ENCODE results near the gene GALNS. TPM values are rescaled to one million over a fixed set of nuclear protein-coding genes. Genes with fewer than 3 reads are reported as not detected.

Gene GALNS
- polyA plus RNA-seq, 1 donor from 2014 or later = 19.4 TPM

- Histone ChIP-seq H3K9me3 (ENCODE audit: low read length) (no peaks in the 10 kb centered on the region), H3K27ac (ENCODE audit: low read length) (no peak overlapping the region), H4K20me1 (ENCODE audit: insufficient read depth) (no peaks in the 10 kb centered on the region), H3K4me2 (ENCODE audit: low read length) (no peak overlapping the region), H2AFZ (ENCODE audit: low read depth, low read length) (no peak overlapping the region), H3K27me3 (ENCODE audit: insufficient read depth, low read depth, low read length) (no peaks in the 10 kb centered on the region), H3K9me2 (ENCODE audit: insufficient read depth, low read length) (no peaks in the 10 kb centered on the region), H3K9ac (ENCODE audit: low read length) (no peak overlapping the region), H3F3A (ENCODE audit: insufficient read depth, low read length, poor library complexity, severe bottlenecking) (no peaks in the 10 kb centered on the region), H3K79me2 (replicated peaks; ENCODE audit: insufficient read depth, low read length) (no peaks in the 10 kb centered on the region), H3K36me3 (ENCODE audit: insufficient read depth, low read length) (no peaks in the 10 kb centered on the region), H3K4me3 (ENCODE audit: low read length) (no peak overlapping the region)
- TF ChIP-seq EZH2 (IDR thresholded peaks at IDR 0.05; ENCODE audit: borderline replicate concordance, insufficient read depth, low read length, poor library complexity, severe bottlenecking) = no peak
- no peak for TF ChIP-seq SMC3 (conservative IDR thresholded peaks at IDR 0.05; ENCODE audit: poor library complexity)
- no peak for TF ChIP-seq POLR2AphosphoS5 (IDR thresholded peaks at IDR 0.05)
- no peak for TF ChIP-seq EP300 (conservative IDR thresholded peaks at IDR 0.05; ENCODE audit: poor library complexity, severe bottlenecking)
- no peak for TF ChIP-seq MXI1 (conservative IDR thresholded peaks at IDR 0.05; ENCODE audit: poor library complexity, severe bottlenecking)
- TF ChIP-seq REST (IDR thresholded peaks at IDR 0.05; ENCODE audit: borderline replicate concordance) = no peak
- TF ChIP-seq CTCF (IDR thresholded peaks at IDR 0.05; ENCODE audit: poor library complexity, severe bottlenecking) = no peak
- TF ChIP-seq RAD21 (conservative IDR thresholded peaks at IDR 0.05) = no peak
- TF ChIP-seq TAF1 (IDR thresholded peaks at IDR 0.05; ENCODE audit: low read depth) = no peak
These were observed 2.2 kb downstream of the GALNS start for GRCh38 chr16:88854306-88855111.

- Histone ChIP-seq H3K4me2 (ENCODE audit: low read length) (no peak overlapping the region), H3K79me2 (replicated peaks; ENCODE audit: insufficient read depth, low read length) (no peaks in the 10 kb centered on the region), H2AFZ (ENCODE audit: low read depth, low read length) (no peak overlapping the region), H3K9me3 (ENCODE audit: low read length) (no peaks in the 10 kb centered on the region), H3K4me3 (ENCODE audit: low read length) (no peak overlapping the region), H3K27ac (ENCODE audit: low read length) (no peak overlapping the region), H3K27me3 (ENCODE audit: insufficient read depth, low read depth, low read length) (no peaks in the 10 kb centered on the region), H3K9me2 (ENCODE audit: insufficient read depth, low read length) (no peaks in the 10 kb centered on the region), H3F3A (ENCODE audit: insufficient read depth, low read length, poor library complexity, severe bottlenecking) (no peaks in the 10 kb centered on the region), H4K20me1 (ENCODE audit: insufficient read depth) (no peaks in the 10 kb centered on the region), H3K9ac (ENCODE audit: low read length) (no peak overlapping the region), H3K36me3 (ENCODE audit: insufficient read depth, low read length) (no peaks in the 10 kb centered on the region)
- TF ChIP-seq RAD21 (conservative IDR thresholded peaks at IDR 0.05) = no peak
- TF ChIP-seq REST (IDR thresholded peaks at IDR 0.05; ENCODE audit: borderline replicate concordance) = no peak
- no peak for TF ChIP-seq CTCF (IDR thresholded peaks at IDR 0.05; ENCODE audit: poor library complexity, severe bottlenecking)
- no peak for TF ChIP-seq EP300 (conservative IDR thresholded peaks at IDR 0.05; ENCODE audit: poor library complexity, severe bottlenecking)
- no peak for TF ChIP-seq EZH2 (IDR thresholded peaks at IDR 0.05; ENCODE audit: borderline replicate concordance, insufficient read depth, low read length, poor library complexity, severe bottlenecking)
- no peak for TF ChIP-seq POLR2AphosphoS5 (IDR thresholded peaks at IDR 0.05)
- no peak for TF ChIP-seq SMC3 (conservative IDR thresholded peaks at IDR 0.05; ENCODE audit: poor library complexity)
- TF ChIP-seq MXI1 (conservative IDR thresholded peaks at IDR 0.05; ENCODE audit: poor library complexity, severe bottlenecking) = no peak
- no peak for TF ChIP-seq TAF1 (IDR thresholded peaks at IDR 0.05; ENCODE audit: low read depth)
These were observed 3.3 kb downstream of the GALNS start for GRCh38 chr16:88853325-88853941.
